Measurements from ENCODE around the gene KHDRBS1. TPM values are rescaled to one million over a fixed set of nuclear protein-coding genes. Genes with fewer than 3 reads are reported as not detected.

Gene KHDRBS1
- total and polyA plus RNA-seq, 9 of the 15 experiments (the other 6 are each of a cell fraction or from before 2014, with no cell fraction given): 48.4 to 257 (median 114) TPM

GRCh38 chr1:31977385-31978131 is 36.1 kb upstream of the KHDRBS1 start:
- Histone ChIP-seq H3K36me3 (ENCODE audit: control insufficient read depth, insufficient read depth, low read length) (no peaks in the 10 kb centered on the region), H3K9me1 (ENCODE audit: control insufficient read depth, insufficient read depth, low read length) (no peaks in the 10 kb centered on the region), H4K20me1 (replicated peaks; ENCODE audit: control insufficient read depth, insufficient read depth, low read length) (no peaks in the 10 kb centered on the region), H3K79me2 (ENCODE audit: control insufficient read depth, insufficient read depth, low read length) (no peaks in the 10 kb centered on the region), H2AFZ (ENCODE audit: low read depth, low read length) (peak overlapping the region; percentile 82), H3K4me1 (replicated peaks in 1 of 2; ENCODE audit: control insufficient read depth in 2 of 2, insufficient read depth in 2 of 2, low read length in 2 of 2) (peaks cover 0 to 5% of the 10 kb centered on the region in 2 experiments; a peak in 2 of 5 replicates), H3K4me2 (ENCODE audit: insufficient read depth, low read length) (no peak overlapping the region), H3K27ac (ENCODE audit: extremely low read depth, low read depth, low read length) (no peak overlapping the region), H3K4me3 (no peak overlapping the region), H3K27me3 (ENCODE audit: control insufficient read depth in 2 of 2, insufficient read depth in 2 of 2, low read length in 2 of 2) (no peaks in the 10 kb centered on the region), H3K9ac (ENCODE audit: insufficient read depth in 1 of 2, low read depth in 2 of 2, low read length in 2 of 2) (peak overlapping the region in 1 of 2 experiments; percentile 59; a peak in 1 of 4 replicates), H3K9me3 (replicated peaks; ENCODE audit: control insufficient read depth, insufficient read depth, low read depth, low read length) (no peaks in the 10 kb centered on the region)
- WGBS (ENCODE audit: insufficient coverage, low coverage, missing lambda C conversion rate): 26% methylated on average over 6 of the region's 6 CpGs
- no TSS peak for BruUV-seq (replicated peaks)
- FAIRE-seq (peak; percentile 74), ATAC-seq (peak; percentile 97), DNase-seq (ENCODE audit: extremely low read depth in 1 of 4, low spot score in 3 of 4) (peak; percentile 68 to 80 (median 76))
- intact Hi-C loops (cut with micrococcal nuclease): loop anchor here (1.0 to 10.0 kb wide), 3 partner anchors 35 to 437 kb away; partner anchors contain the start of gene KHDRBS1
- ChIA-PET POLR2A (interaction anchor here (0.6 to 2.2 kb wide), 11 partner anchors 8 to 85 kb away, joined by 3 to 9 read pairs (median 5); partner anchors contain the start of gene PTP4A2), CTCF (ENCODE audit: low intra/inter-chr PET ratio) (interaction anchor here (0.6 to 1.0 kb wide), 4 partner anchors 85 to 299 kb away, joined by 3 to 6 read pairs (median 4); no protein-coding TSS in a partner anchor)
- in situ Hi-C loops (cut with MboI): no loop called here
- TF ChIP-seq, protein P1, sequence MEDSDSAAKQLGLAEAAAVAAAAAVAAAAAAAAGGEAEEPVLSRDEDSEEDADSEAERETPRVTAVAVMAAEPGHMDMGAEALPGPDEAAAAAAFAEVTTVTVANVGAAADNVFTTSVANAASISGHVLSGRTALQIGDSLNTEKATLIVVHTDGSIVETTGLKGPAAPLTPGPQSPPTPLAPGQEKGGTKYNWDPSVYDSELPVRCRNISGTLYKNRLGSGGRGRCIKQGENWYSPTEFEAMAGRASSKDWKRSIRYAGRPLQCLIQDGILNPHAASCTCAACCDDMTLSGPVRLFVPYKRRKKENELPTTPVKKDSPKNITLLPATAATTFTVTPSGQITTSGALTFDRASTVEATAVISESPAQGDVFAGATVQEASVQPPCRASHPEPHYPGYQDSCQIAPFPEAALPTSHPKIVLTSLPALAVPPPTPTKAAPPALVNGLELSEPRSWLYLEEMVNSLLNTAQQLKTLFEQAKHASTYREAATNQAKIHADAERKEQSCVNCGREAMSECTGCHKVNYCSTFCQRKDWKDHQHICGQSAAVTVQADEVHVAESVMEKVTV (CRISPR knock-in tag; IDR thresholded peaks at IDR 0.05): peak; percentile 61; the same call in 1 of the 2 replicates
- TF ChIP-seq ARHGAP35 (IDR thresholded peaks at IDR 0.05; ENCODE audit: partially characterized antibody): no peak
- TF ChIP-seq SAP30 (IDR thresholded peaks at IDR 0.05; ENCODE audit: borderline replicate concordance, insufficient read depth, low read depth, low read length, poor library complexity, severe bottlenecking): no peak
- peak; percentile 13; the same call in 1 of the 2 replicates for TF ChIP-seq ZNF384 (IDR thresholded peaks at IDR 0.05; ENCODE audit: low read depth, low read length)
- TF ChIP-seq, protein P2, sequence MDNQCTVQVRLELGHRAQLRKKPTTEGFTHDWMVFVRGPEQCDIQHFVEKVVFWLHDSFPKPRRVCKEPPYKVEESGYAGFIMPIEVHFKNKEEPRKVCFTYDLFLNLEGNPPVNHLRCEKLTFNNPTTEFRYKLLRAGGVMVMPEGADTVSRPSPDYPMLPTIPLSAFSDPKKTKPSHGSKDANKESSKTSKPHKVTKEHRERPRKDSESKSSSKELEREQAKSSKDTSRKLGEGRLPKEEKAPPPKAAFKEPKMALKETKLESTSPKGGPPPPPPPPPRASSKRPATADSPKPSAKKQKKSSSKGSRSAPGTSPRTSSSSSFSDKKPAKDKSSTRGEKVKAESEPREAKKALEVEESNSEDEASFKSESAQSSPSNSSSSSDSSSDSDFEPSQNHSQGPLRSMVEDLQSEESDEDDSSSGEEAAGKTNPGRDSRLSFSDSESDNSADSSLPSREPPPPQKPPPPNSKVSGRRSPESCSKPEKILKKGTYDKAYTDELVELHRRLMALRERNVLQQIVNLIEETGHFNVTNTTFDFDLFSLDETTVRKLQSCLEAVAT (IDR thresholded peaks at IDR 0.05): no peak
- TF ChIP-seq CC2D1A (IDR thresholded peaks at IDR 0.05): 0 out of 2 replicates have a peak, but pooled peaks have one; percentile 22
- no peak for TF ChIP-seq RFX5 (IDR thresholded peaks at IDR 0.05; ENCODE audit: low read depth, low read length)
- TF ChIP-seq SMC3 (conservative IDR thresholded peaks at IDR 0.05; ENCODE audit: insufficient read depth, low read depth, low read length): peak; percentile 70
- TF ChIP-seq, protein P3, sequence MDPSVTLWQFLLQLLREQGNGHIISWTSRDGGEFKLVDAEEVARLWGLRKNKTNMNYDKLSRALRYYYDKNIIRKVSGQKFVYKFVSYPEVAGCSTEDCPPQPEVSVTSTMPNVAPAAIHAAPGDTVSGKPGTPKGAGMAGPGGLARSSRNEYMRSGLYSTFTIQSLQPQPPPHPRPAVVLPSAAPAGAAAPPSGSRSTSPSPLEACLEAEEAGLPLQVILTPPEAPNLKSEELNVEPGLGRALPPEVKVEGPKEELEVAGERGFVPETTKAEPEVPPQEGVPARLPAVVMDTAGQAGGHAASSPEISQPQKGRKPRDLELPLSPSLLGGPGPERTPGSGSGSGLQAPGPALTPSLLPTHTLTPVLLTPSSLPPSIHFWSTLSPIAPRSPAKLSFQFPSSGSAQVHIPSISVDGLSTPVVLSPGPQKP (CRISPR knock-in tag; IDR thresholded peaks at IDR 0.05): no peak

Measured in K562 (cell line).